HepG2 (cell line): ENCODE data around the gene TADA1. TPM values are rescaled to one million over a fixed set of nuclear protein-coding genes. Genes with fewer than 3 reads are reported as not detected.

ENCODE experiments used
- EEA1 ChIP-seq: sonication (generic); formaldehyde crosslinking; IDR thresholded peaks from 2 replicates; pipeline ENCODE4 v1.5.1; 2020; ENCODE audit warnings: mild to moderate bottlenecking, missing genetic modification reagents, borderline replicate concordance
- EZH2 ChIP-seq: conservative IDR thresholded peaks from 2 replicates; pipeline ENCODE4 v1.6.1; 2012; ENCODE audit warnings: mild to moderate bottlenecking, low read depth, low read length, moderate library complexity
- FLYWCH1 ChIP-seq: sonication (generic); formaldehyde crosslinking; IDR thresholded peaks from 2 replicates; pipeline ENCODE4 v1.8.1; 2023; ENCODE audit warnings: mild to moderate bottlenecking, missing genetic modification reagents
- NFYC ChIP-seq: IDR thresholded peaks from 2 replicates; pipeline ENCODE4 v1.6.1; 2016; ENCODE audit warnings: missing genetic modification reagents, missing compliant biosample characterization
- PRPF4 ChIP-seq: fragments of 200-400 bp; formaldehyde crosslinking; IDR thresholded peaks from 2 replicates; pipeline ENCODE4 v1.6.1; 2016; ENCODE audit warnings: low read length, low read depth; ENCODE audit not compliant: poor library complexity, severe bottlenecking
- RERE ChIP-seq: IDR thresholded peaks from 2 replicates; pipeline ENCODE4 v1.6.1; 2016; ENCODE audit warnings: low read depth, missing genetic modification reagents, missing compliant biosample characterization
- RFX3 ChIP-seq: IDR thresholded peaks from 2 replicates; pipeline ENCODE4 v1.6.1; 2016; ENCODE audit warnings: missing biosample characterization, missing genetic modification reagents
- SCMH1 ChIP-seq: sonication (generic); formaldehyde crosslinking; IDR thresholded peaks from 2 replicates; pipeline ENCODE4 v1.9.0; 2021; ENCODE audit warnings: missing genetic modification reagents, mild to moderate bottlenecking, borderline replicate concordance
- polyA plus RNA-seq, 8 experiments: library from polyadenylated mRNA; depleted of rRNA in 3 of 8; stranded (reverse) in 7 of 8; unstranded in 1 of 8; fragments of >200 nt; fragmentation: Illumina TruSeq in 4 of 8; extraction: Trizol in 4 of 8; gene quantifications; 2 replicates each; pipeline versions ENCODE4 v1.2.1 to v1.2.3, GENCODE V29; 2011 to 2016; ENCODE audit warnings: low read depth in 4 of 8, missing spikeins in 1 of 8, mixed read lengths in 1 of 8; ENCODE audit not compliant: insufficient read depth in 1 of 8
- total RNA-seq, 5 experiments: library from RNA; depleted of rRNA; stranded (reverse); fragments of >200 nt; fragmentation: Illumina TruSeq; extraction: Trizol; gene quantifications; 2 replicates each; pipeline ENCODE4 v1.2.3, GENCODE V29; 2016; ENCODE audit warnings: low read depth in 1 of 5
- TF ChIP-seq, protein P1 (sequence below): sonication (generic); formaldehyde crosslinking; IDR thresholded peaks from 2 replicates; pipeline ENCODE4 v1.5.1; 2020; ENCODE audit warnings: missing genetic modification reagents, mild to moderate bottlenecking, borderline replicate concordance

Gene TADA1
- total and polyA plus RNA-seq, 2 of the 13 experiments (the other 11 are each of a cell fraction or from before 2014, with no cell fraction given): 28.3 to 29.1 TPM

DNA sequence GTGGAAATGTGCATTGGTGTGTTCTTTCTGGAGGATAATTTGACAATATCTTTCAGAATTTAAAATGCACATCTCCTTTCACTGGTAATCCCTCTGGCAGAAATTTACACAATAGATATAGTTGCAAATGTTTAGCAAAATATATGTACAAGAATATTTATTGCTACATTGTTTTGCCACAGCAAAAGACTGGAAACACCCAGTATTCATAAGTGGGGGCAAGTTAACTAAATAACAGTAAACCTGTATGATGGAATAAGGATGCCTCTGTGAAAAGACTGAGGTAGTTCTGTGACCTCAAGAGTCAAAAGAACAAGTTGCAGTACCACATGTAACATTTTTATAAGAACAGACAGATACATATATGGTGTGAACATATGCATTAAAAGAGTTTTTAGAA lies 13.7 kb upstream of the TADA1 start (continued):
- TF ChIP-seq RERE (CRISPR knock-in tag) (no peak), FLYWCH1 (CRISPR knock-in tag) (no peak), PRPF4 (no peak), SCMH1 (CRISPR knock-in tag) (no peak), NFYC (CRISPR knock-in tag) (no peak), EZH2 (no peak), EEA1 (CRISPR knock-in tag) (no peak), RFX3 (no peak)
- TF ChIP-seq, protein P1, sequence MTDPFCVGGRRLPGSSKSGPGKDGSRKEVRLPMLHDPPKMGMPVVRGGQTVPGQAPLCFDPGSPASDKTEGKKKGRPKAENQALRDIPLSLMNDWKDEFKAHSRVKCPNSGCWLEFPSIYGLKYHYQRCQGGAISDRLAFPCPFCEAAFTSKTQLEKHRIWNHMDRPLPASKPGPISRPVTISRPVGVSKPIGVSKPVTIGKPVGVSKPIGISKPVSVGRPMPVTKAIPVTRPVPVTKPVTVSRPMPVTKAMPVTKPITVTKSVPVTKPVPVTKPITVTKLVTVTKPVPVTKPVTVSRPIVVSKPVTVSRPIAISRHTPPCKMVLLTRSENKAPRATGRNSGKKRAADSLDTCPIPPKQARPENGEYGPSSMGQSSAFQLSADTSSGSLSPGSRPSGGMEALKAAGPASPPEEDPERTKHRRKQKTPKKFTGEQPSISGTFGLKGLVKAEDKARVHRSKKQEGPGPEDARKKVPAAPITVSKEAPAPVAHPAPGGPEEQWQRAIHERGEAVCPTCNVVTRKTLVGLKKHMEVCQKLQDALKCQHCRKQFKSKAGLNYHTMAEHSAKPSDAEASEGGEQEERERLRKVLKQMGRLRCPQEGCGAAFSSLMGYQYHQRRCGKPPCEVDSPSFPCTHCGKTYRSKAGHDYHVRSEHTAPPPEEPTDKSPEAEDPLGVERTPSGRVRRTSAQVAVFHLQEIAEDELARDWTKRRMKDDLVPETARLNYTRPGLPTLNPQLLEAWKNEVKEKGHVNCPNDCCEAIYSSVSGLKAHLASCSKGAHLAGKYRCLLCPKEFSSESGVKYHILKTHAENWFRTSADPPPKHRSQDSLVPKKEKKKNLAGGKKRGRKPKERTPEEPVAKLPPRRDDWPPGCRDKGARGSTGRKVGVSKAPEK (CRISPR knock-in tag): no peak
